ENCODE results near the gene SYMPK.
A peak's percentile ranks its signal among the peaks of the same experiment; 100 is the strongest.

Gene SYMPK

GRCh38 chr19:45906221-45906620 lies 43.3 kb upstream of the SYMPK start:
- no peak for DNase-seq (ENCODE audit: low read depth in 1 of 2, low spot score in 1 of 2)
- TF ChIP-seq POLR2AphosphoS5 (IDR thresholded peaks at IDR 0.05; ENCODE audit: low read depth) (no peak), GABPA (IDR thresholded peaks at IDR 0.05; ENCODE audit: low read depth) (no peak), SPI1 (IDR thresholded peaks at IDR 0.05; ENCODE audit: borderline replicate concordance, low read depth) (no peak)
- TF ChIP-seq, protein P1, sequence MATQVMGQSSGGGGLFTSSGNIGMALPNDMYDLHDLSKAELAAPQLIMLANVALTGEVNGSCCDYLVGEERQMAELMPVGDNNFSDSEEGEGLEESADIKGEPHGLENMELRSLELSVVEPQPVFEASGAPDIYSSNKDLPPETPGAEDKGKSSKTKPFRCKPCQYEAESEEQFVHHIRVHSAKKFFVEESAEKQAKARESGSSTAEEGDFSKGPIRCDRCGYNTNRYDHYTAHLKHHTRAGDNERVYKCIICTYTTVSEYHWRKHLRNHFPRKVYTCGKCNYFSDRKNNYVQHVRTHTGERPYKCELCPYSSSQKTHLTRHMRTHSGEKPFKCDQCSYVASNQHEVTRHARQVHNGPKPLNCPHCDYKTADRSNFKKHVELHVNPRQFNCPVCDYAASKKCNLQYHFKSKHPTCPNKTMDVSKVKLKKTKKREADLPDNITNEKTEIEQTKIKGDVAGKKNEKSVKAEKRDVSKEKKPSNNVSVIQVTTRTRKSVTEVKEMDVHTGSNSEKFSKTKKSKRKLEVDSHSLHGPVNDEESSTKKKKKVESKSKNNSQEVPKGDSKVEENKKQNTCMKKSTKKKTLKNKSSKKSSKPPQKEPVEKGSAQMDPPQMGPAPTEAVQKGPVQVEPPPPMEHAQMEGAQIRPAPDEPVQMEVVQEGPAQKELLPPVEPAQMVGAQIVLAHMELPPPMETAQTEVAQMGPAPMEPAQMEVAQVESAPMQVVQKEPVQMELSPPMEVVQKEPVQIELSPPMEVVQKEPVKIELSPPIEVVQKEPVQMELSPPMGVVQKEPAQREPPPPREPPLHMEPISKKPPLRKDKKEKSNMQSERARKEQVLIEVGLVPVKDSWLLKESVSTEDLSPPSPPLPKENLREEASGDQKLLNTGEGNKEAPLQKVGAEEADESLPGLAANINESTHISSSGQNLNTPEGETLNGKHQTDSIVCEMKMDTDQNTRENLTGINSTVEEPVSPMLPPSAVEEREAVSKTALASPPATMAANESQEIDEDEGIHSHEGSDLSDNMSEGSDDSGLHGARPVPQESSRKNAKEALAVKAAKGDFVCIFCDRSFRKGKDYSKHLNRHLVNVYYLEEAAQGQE (IDR thresholded peaks at IDR 0.05; ENCODE audit: insufficient replicate concordance, low read depth) = no peak
- TF ChIP-seq, protein P2, sequence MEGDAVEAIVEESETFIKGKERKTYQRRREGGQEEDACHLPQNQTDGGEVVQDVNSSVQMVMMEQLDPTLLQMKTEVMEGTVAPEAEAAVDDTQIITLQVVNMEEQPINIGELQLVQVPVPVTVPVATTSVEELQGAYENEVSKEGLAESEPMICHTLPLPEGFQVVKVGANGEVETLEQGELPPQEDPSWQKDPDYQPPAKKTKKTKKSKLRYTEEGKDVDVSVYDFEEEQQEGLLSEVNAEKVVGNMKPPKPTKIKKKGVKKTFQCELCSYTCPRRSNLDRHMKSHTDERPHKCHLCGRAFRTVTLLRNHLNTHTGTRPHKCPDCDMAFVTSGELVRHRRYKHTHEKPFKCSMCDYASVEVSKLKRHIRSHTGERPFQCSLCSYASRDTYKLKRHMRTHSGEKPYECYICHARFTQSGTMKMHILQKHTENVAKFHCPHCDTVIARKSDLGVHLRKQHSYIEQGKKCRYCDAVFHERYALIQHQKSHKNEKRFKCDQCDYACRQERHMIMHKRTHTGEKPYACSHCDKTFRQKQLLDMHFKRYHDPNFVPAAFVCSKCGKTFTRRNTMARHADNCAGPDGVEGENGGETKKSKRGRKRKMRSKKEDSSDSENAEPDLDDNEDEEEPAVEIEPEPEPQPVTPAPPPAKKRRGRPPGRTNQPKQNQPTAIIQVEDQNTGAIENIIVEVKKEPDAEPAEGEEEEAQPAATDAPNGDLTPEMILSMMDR (IDR thresholded peaks at IDR 0.05; ENCODE audit: insufficient read depth, low read length) = no peak
- Histone ChIP-seq H3K27me3 (ENCODE audit: insufficient read depth, poor library complexity, severe bottlenecking) (no peaks in the 10 kb centered on the region), H3K4me3 (replicated peaks; ENCODE audit: insufficient read depth, low read length) (no peak overlapping the region), H3K27ac (replicated peaks) (no peak overlapping the region)

DNA sequence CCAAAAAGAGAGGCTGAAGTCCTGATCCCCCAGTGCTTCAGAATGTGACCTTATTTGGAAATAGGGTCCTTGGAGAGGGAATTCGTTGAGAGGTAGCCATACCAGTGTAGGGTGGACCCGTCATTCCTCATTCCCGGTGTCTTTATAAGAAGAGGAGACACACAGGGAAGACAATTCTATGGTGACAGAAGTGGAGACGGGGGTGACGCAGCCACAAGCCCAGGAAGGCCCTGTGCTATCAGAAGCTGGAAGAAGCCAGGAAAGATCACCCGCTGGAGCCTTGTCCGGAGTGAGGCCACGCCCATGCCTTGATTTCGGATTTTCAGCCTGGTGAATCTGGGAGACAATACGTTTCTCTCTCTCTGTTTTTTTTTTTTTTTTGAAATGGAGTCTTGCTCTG lies 42.1 kb upstream of the SYMPK start:
- no peak overlapping the region for H3K27ac ChIP-seq (replicated peaks)
- no peaks in the 10 kb centered on the region for H3K27me3 ChIP-seq (ENCODE audit: insufficient read depth, poor library complexity, severe bottlenecking)
- no peak for DNase-seq (ENCODE audit: low read depth in 1 of 2, low spot score in 1 of 2)
- TF ChIP-seq GABPA (IDR thresholded peaks at IDR 0.05; ENCODE audit: low read depth) (no peak), SPI1 (IDR thresholded peaks at IDR 0.05; ENCODE audit: borderline replicate concordance, low read depth) (no peak), POLR2AphosphoS5 (IDR thresholded peaks at IDR 0.05; ENCODE audit: low read depth) (no peak)
- TF ChIP-seq, protein P1 (IDR thresholded peaks at IDR 0.05; ENCODE audit: insufficient replicate concordance, low read depth) = no peak
- TF ChIP-seq, protein P2 (IDR thresholded peaks at IDR 0.05; ENCODE audit: insufficient read depth, low read length) = no peak
- no peak overlapping the region for H3K4me3 ChIP-seq (replicated peaks; ENCODE audit: insufficient read depth, low read length)

- H3K27me3 ChIP-seq (ENCODE audit: insufficient read depth, poor library complexity, severe bottlenecking) = no peaks in the 10 kb centered on the region
- H3K27ac ChIP-seq (replicated peaks) = peak overlapping the region; percentile 43
- TF ChIP-seq POLR2AphosphoS5 (IDR thresholded peaks at IDR 0.05; ENCODE audit: low read depth) (peak; percentile 75; the same call in 1 of the 2 replicates), SPI1 (IDR thresholded peaks at IDR 0.05; ENCODE audit: borderline replicate concordance, low read depth) (no peak), GABPA (IDR thresholded peaks at IDR 0.05; ENCODE audit: low read depth) (no peak)
- TF ChIP-seq, protein P2 (IDR thresholded peaks at IDR 0.05; ENCODE audit: insufficient read depth, low read length) = no peak
- peak; percentile 88 to 96 for DNase-seq (ENCODE audit: low read depth in 1 of 2, low spot score in 1 of 2)
- peak overlapping the region; percentile 60 for H3K4me3 ChIP-seq (replicated peaks; ENCODE audit: insufficient read depth, low read length)
Measured at GRCh38 chr19:45902651-45903625, 40.0 kb upstream of the SYMPK start.

Measured in HL-60 (cell line).